Thymus (tissue), 14 donors: ENCODE data around the gene PCDHGC4. TPM values are rescaled to one million over a fixed set of nuclear protein-coding genes. Genes with fewer than 3 reads are reported as not detected.
A peak's percentile ranks its signal among the peaks of the same experiment; 100 is the strongest.

ENCODE experiments used
- DNase-seq, 9 donors: peaks; one replicate each; pipeline ENCODE4 v3.0.0-alpha.2; 2013; ENCODE audit warnings: low spot score in 9 of 9, low read depth in 6 of 9, missing footprints in 1 of 9
- H3K27ac ChIP-seq, 2 donors: one replicate each; pipeline ENCODE4 v1.5.1; 2013; ENCODE audit warnings: control low read depth in 1 of 2, low read depth in 1 of 2, low read length in 1 of 2, mild to moderate bottlenecking in 1 of 2, moderate library complexity in 1 of 2
- H3K27me3 ChIP-seq, 2 donors: one replicate each; pipeline ENCODE4 v1.5.1; 2013; ENCODE audit warnings: low read length in 1 of 2; ENCODE audit not compliant: control insufficient read depth in 2 of 2, insufficient read depth in 1 of 2
- H3K36me3 ChIP-seq, 2 donors: one replicate each; pipeline ENCODE4 v1.5.1; 2013; ENCODE audit warnings: low read length in 1 of 2, mild to moderate bottlenecking in 1 of 2, moderate library complexity in 1 of 2; ENCODE audit not compliant: control insufficient read depth in 2 of 2, insufficient read depth in 2 of 2
- H3K4me1 ChIP-seq, 2 donors: one replicate each; pipeline ENCODE4 v1.5.1; 2013; ENCODE audit warnings: low read length in 2 of 2; ENCODE audit not compliant: control insufficient read depth in 2 of 2, insufficient read depth in 2 of 2
- H3K4me3 ChIP-seq, 2 donors: one replicate each; pipeline ENCODE4 v1.5.1; 2013; ENCODE audit warnings: low read length in 2 of 2, control low read depth in 1 of 2, mild to moderate bottlenecking in 1 of 2
- H3K9me3 ChIP-seq, 2 donors: one replicate each; pipeline ENCODE4 v1.5.1; 2013; ENCODE audit warnings: low read length in 1 of 2, mild to moderate bottlenecking in 1 of 2; ENCODE audit not compliant: control insufficient read depth in 2 of 2, insufficient read depth in 1 of 2
- WGBS: extraction: QIAGEN DNeasy Blood & Tissue Kit; methylation state at CpG from one replicate; pipeline ENCODE4 v1.1.7; 2013; 5-methylcytosine and 5-hydroxymethylcytosine counted together
- long read RNA-seq, 10 donors: transcript quantifications; one replicate each; lab custom pipeline, GENCODE V29; 2026
- polyA plus RNA-seq: library from polyadenylated mRNA; stranded (reverse); fragments of 200-250 nt; gene quantifications from one replicate; pipeline ENCODE4 v1.2.3, GENCODE V29; 2013
- total RNA-seq: library from RNA; stranded (reverse); fragments of 120-200 nt; gene quantifications from one replicate; pipeline ENCODE4 v1.2.4, GENCODE V29; 2013
- donor health status: healthy.

PCDHGC4 gene
- total RNA-seq (0.19 TPM), polyA plus RNA-seq (0.05 TPM)
- long read RNA-seq, donor 1: 0 reads
- long read RNA-seq, donor 2: 0 reads
- long read RNA-seq, donor 3, partial matches to known transcripts: 0 of 1 reads
- long read RNA-seq, donor 3, other reads (novel, unspliced or antisense): 0 of 1 reads
- long read RNA-seq, donor 4, partial matches to known transcripts: 0 of 1 reads
- long read RNA-seq, donor 4, other reads (novel, unspliced or antisense): 0 of 1 reads
- long read RNA-seq, donor 5: 0 reads
- long read RNA-seq, donor 6: 0 reads
- long read RNA-seq, donor 7: 0 reads
- long read RNA-seq, donor 8: 0 reads
- long read RNA-seq, donor 9: 0 reads
- long read RNA-seq, donor 10, full-length matches to known transcripts: 1 of 1 reads
- long read RNA-seq, donor 10, partial matches to known transcripts: 0 of 1 reads
- long read RNA-seq, donor 10, other reads (novel, unspliced or antisense): 0 of 1 reads

DNA sequence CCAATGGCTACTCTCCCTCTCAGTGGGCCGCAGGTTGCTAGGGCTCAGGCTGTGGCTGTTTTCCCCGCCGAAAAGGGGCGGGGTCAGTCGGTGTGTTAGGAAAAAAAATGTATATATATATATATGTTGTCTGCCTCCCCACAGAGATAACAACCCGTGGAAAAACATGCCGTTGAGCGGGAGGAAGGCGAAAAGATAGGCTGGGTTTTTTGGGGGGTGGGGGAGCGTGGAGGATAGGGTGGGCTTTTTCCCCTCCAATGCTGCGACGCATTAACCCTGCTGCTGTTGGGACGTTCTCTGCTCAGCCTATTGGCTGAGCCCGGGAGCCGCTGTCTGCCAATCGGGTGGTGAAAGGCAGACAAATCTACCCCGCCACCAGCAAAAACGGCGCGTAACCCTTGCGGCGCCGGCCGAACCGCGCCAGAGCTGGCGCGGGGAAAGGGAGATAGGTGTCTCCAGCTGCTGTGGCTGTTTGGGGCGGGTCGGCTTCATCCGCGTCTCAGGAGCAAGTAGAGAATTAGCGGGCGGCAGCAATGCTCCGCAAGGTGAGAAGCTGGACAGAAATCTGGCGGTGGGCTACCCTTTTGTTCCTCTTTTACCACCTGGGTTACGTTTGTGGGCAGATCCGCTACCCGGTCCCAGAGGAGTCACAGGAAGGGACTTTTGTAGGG, at the start of gene PCDHGC4:
Gene PCDHGC4 (plus strand): TSS at position 390 of the 671 bp plus-strand sequence. CDS start 144 bp downstream, at position 534.
- Histone ChIP-seq H3K27me3 (peaks cover 13 to 81% of the 10 kb centered on the region in 2 donors), H3K27ac (no peak within 1 kb of the TSS), H3K4me1 (peaks cover 0 to 11% of the 10 kb centered on the region in 2 donors), H3K4me3 (peak within 1 kb of the TSS; percentile 8 to 22), H3K9me3 (peaks cover 1 to 6% of the 10 kb centered on the region in 2 donors), H3K36me3 (no peaks in the 10 kb centered on the region)
- WGBS: 4% methylated on average over 39 of the region's 39 CpGs
- no peak for DNase-seq

DNA sequence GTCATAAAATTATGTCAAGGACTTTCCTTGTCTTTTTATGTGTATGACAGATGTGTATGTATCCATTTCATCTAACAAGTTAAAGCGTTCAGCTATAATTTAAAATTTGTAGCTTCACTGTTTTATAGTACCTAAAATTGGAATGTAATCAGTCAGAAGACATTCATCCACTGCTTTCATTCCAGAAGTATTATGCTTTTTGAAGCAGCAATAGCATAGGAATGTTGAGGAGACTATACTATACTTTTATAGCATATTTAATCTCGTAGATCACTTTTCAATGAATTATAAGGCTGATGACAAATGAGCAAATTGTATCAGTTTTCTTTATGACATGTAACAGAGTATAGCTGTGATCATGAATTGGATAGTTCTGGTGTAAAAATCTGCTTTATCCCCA, 47.6 kb upstream of the PCDHGC4 start:
- Histone ChIP-seq H3K36me3 (no peaks in the 10 kb centered on the region), H3K27ac (no peak overlapping the region), H3K4me1 (no peaks in the 10 kb centered on the region), H3K27me3 (peaks cover 0 to 27% of the 10 kb centered on the region in 2 donors), H3K9me3 (peaks cover 3 to 9% of the 10 kb centered on the region in 2 donors), H3K4me3 (no peak overlapping the region)
- DNase-seq: no peak
- WGBS: 94% methylated on average over 2 of the region's 2 CpGs

DNA sequence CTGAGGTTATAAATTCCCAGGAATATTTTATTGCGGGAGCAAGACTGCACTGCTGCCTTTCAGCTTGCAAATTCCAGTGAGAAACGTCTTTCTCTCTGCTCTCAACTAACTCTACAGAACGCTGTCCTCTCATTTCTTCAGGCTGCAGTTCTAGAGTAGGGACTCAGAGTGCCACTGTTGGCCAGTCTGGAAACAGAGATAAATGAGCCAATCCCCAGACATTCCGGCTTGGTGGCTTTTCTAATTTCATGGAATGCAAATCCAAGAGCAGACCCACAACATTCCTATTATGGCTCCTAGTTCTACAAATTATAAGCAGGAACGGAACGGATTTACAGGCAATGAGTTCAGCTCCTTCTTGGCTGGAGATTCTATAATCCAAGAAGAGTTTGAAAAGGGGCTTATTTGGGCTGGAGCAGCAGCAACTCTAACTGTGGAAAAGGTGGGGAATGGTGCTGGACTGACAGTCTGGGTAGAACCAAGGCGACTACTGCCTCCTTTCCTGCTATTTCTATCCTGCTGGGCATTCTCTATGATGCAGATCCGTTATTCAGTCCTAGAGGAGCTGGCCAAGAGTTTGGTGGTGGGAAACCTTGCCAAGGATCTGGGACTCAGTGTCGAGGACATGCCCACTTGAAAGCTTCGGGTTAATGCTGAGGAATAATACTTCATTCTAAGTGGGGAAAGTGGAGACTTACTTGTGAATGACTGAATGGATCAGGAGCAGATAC, 45.3 kb upstream of the PCDHGC4 start:
- peaks cover 0 to 8% of the 10 kb centered on the region in 2 donors for H3K9me3 ChIP-seq
- DNase-seq: no peak
- WGBS: 79% methylated on average over 10 of the region's 10 CpGs
- H3K36me3 ChIP-seq: no peaks in the 10 kb centered on the region
- no peak overlapping the region for H3K27ac ChIP-seq
- H3K4me1 ChIP-seq: no peaks in the 10 kb centered on the region
- no peak overlapping the region for H3K4me3 ChIP-seq
- peaks cover 0 to 11% of the 10 kb centered on the region in 2 donors for H3K27me3 ChIP-seq

DNA sequence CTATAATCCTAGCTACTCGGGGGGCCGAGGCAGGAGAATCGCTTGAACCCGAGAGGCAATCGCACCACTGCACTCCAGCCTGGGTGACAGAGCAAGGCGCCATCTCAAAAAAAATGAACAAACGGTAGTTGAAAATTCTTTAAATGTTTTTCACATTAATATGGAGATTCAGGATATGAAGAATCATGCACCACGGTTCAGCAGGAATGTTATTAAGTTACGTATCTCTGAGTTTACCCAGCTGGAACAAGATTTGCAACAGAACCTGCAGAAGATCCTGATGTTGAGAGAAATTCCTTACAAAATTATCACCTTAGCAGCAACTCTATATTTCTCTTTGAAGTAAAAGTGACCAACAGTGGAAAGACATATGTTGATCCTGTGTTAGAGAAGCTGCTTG, 44.5 kb upstream of the PCDHGC4 start:
- 96% methylated on average over 9 of the region's 9 CpGs for WGBS
- peaks cover 0 to 8% of the 10 kb centered on the region in 2 donors for H3K9me3 ChIP-seq
- H3K4me3 ChIP-seq: no peak overlapping the region

DNA sequence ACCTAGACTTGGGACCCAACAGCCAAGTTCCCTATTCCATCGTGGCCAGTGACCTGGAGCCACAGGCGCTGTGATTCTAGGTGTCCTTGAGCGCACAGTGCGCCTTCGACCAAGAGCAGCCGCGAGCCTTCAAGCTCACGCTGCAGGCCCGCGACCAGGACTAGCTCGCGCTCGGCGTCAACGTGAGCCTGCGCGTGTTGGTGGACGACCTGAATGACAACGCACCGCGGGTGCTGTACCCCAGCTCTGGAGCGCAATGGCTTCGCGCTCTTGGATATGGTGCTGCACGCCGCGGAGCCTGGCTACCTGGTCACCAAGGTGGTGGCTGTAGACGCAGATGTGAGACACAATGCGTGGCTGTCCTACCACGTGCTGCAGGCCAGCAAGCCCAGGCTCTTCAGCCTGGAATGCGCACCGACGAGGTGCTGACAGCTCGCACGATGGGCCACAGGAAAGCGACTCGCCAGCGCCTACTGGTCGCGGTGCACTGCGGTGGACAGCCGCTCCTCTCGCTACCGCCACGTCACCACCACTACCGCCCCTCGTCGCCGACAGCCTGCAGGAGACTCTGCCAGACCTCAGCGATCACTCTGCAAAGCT, 43.2 kb upstream of the PCDHGC4 start:
- 67% methylated on average over 50 of the region's 50 CpGs for WGBS
- Histone ChIP-seq H3K9me3 (peaks cover 0 to 8% of the 10 kb centered on the region in 2 donors), H3K36me3 (no peaks in the 10 kb centered on the region), H3K4me3 (no peak overlapping the region), H3K27ac (no peak overlapping the region), H3K4me1 (no peaks in the 10 kb centered on the region), H3K27me3 (peaks cover 0 to 11% of the 10 kb centered on the region in 2 donors)
- DNase-seq: no peak

More for the DNA sequence above, 44.5 kb upstream of the PCDHGC4 start:
- Histone ChIP-seq H3K4me1 (no peaks in the 10 kb centered on the region), H3K36me3 (no peaks in the 10 kb centered on the region), H3K27me3 (peaks cover 0 to 11% of the 10 kb centered on the region in 2 donors), H3K27ac (no peak overlapping the region)
- DNase-seq: no peak

DNA sequence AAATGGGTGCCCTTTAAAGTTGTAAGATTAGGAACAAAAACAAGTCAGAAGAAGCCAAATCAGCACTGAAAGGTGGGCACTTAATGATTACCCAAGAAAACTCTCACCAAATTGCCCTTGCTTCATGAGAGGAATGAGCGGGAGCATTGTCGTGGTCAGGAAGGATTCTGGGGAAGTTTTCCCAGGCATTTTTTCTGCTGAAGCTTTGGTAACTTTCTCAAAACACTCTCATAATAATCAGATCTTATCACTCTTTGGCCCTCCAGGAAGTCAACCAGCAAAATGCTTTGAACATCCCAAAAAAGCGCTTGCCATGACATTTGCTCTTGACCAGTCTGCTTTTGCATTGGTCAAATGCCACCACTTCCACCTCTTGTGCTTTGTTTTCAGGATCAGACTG, 19.5 kb upstream of the PCDHGC4 start:
- Histone ChIP-seq H3K4me1 (no peaks in the 10 kb centered on the region), H3K27ac (no peak overlapping the region), H3K4me3 (no peak overlapping the region), H3K9me3 (no peaks in the 10 kb centered on the region), H3K27me3 (peaks cover 0 to 2% of the 10 kb centered on the region in 2 donors), H3K36me3 (no peaks in the 10 kb centered on the region)
- 98% methylated on average over 3 of the region's 3 CpGs for WGBS
- no peak for DNase-seq

DNA sequence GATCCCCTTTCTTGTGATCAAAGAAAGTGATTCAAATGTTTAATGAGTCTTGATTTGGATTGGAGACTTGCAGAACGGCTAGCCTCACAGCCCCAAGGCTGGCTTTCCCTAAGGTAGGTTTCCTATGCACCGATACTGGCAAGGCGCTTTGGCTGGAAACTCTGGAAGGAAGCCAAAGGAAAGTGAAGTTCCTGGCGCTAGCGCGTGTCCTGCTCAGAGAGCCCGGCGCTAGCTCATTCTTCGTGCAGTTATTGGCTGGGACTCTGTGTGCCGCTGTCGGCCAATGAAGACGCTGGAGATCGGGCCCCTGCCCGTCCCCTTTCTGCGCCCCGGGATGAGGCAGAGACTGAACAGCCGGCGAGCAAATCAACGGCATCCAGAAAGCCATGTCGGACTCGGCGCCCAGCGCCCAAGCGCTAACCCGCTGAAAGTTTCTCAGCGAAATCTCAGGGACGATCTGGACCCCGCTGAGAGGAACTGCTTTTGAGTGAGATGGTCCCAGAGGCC, 9.2 kb upstream of the PCDHGC4 start, which contains the start of gene PCDHGC3:
Gene PCDHGC3 (plus strand): TSS at position 342 of the 507 bp plus-strand sequence. CDS start 151 bp downstream, at position 493.
- Histone ChIP-seq H3K4me3 (peak within 1 kb of the TSS; percentile 43), H3K9me3 (peaks cover 0 to 11% of the 10 kb centered on the region in 2 donors), H3K36me3 (no peaks in the 10 kb centered on the region), H3K27ac (peak within 1 kb of the TSS; percentile 65 to 68), H3K27me3 (peaks cover 28 to 64% of the 10 kb centered on the region in 2 donors), H3K4me1 (peaks cover 2 to 3% of the 10 kb centered on the region in 2 donors)
- DNase-seq: peak in 2 of 9 donors; percentile 30 to 59
- WGBS: 2% methylated on average over 28 of the region's 28 CpGs

DNA sequence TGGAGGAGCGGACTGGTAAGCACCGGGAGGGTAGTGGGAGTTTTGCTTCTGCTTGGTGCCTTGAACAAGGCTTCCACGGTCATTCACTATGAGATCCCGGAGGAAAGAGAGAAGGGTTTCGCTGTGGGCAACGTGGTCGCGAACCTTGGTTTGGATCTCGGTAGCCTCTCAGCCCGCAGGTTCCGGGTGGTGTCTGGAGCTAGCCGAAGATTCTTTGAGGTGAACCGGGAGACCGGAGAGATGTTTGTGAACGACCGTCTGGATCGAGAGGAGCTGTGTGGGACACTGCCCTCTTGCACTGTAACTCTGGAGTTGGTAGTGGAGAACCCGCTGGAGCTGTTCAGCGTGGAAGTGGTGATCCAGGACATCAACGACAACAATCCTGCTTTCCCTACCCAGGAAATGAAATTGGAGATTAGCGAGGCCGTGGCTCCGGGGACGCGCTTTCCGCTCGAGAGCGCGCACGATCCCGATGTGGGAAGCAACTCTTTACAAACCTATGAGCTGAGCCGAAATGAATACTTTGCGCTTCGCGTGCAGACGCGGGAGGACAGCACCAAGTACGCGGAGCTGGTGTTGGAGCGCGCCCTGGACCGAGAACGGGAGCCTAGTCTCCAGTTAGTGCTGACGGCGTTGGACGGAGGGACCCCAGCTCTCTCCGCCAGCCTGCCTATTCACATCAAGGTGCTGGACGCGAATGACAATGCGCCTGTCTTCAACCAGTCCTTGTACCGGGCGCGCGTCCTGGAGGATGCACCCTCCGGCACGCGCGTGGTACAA, 8.5 kb upstream of the PCDHGC4 start:
- Histone ChIP-seq H3K27me3 (peaks cover 28 to 64% of the 10 kb centered on the region in 2 donors), H3K4me1 (peaks cover 2 to 3% of the 10 kb centered on the region in 2 donors), H3K9me3 (peaks cover 0 to 11% of the 10 kb centered on the region in 2 donors), H3K36me3 (no peaks in the 10 kb centered on the region), H3K27ac (peak overlapping the region; percentile 65 to 68), H3K4me3 (peak overlapping the region; percentile 43)
- DNase-seq: no peak
- 3% methylated on average over 58 of the region's 58 CpGs for WGBS
